Neural cell (in vitro differentiated cells): ENCODE data around the gene GRIK2.

Experiments
- CTCF ChIP-seq: fragments of 450-650 bp; IDR thresholded peaks from 2 replicates; pipeline ENCODE4 v1.5.1; 2014; ENCODE audit warnings: antibody characterized with exemption, mild to moderate bottlenecking, moderate library complexity; ENCODE audit not compliant: poor library complexity, severe bottlenecking
- POLR2AphosphoS5 ChIP-seq: IDR thresholded peaks from 2 replicates; pipeline ENCODE4 v1.6.1; 2012
- REST ChIP-seq: IDR thresholded peaks from 2 replicates; pipeline ENCODE4 v1.6.1; 2012; ENCODE audit warnings: borderline replicate concordance
- TAF1 ChIP-seq: IDR thresholded peaks from 2 replicates; pipeline ENCODE4 v1.6.1; 2012; ENCODE audit warnings: low read depth

GRCh38 chr6:101393829-101394251 is 332 bp downstream of the GRIK2 start:
- TF ChIP-seq CTCF: no peak
- no peak for TF ChIP-seq POLR2AphosphoS5
- no peak for TF ChIP-seq TAF1
- no peak for TF ChIP-seq REST
